GM18507 (cell line): ENCODE data around the gene ZNF512.
"Not testable (repeated sequence)": the region's sequence is repeated elsewhere in the genome, so short reads cannot be mapped to it uniquely, and the experiment has no call there.

ENCODE experiments used
- DNase-seq: peaks from one replicate; pipeline ENCODE4 v3.0.0; 2011; ENCODE audit warnings: low read depth; ENCODE audit not compliant: insufficient read length; ENCODE audit errors: extremely low spot score
- FAIRE-seq: peaks from 2 replicates; lab custom pipeline; 2011; peaks lifted over from hg19 to GRCh38; lab: Jason Lieb, UNC

The ZNF512 gene

GRCh38 chr2:27582695-27583389 is at the start of gene ZNF512:
TSS of gene ZNF512 (plus strand) at chr2:27583042. CDS start at chr2:27583113, 71 bp downstream.
- FAIRE-seq (peak; percentile 94), DNase-seq (peak; percentile 87)

GRCh38 chr2:27537287-27537686 is 45.6 kb upstream of the ZNF512 start:
- no peak for DNase-seq
- no peak for FAIRE-seq

- FAIRE-seq: not testable (repeated sequence)
Measured at GRCh38 chr2:27538839-27539450, 43.9 kb upstream of the ZNF512 start.

GRCh38 chr2:27539649-27540048 is 43.2 kb upstream of the ZNF512 start:
- FAIRE-seq, DNase-seq: not testable (repeated sequence)

More at GRCh38 chr2:27538839-27539450, 43.9 kb upstream of the ZNF512 start:
- not testable (repeated sequence) for DNase-seq

- DNase-seq: no peak
Measured at GRCh38 chr2:27544143-27544821, 38.6 kb upstream of the ZNF512 start.

GRCh38 chr2:27545348-27546141 is 37.3 kb upstream of the ZNF512 start:
- FAIRE-seq: no peak

More at GRCh38 chr2:27544143-27544821, 38.6 kb upstream of the ZNF512 start:
- no peak for FAIRE-seq

GRCh38 chr2:27549303-27549702 is 33.5 kb upstream of the ZNF512 start:
- DNase-seq (no peak), FAIRE-seq (no peak)

More at GRCh38 chr2:27545348-27546141, 37.3 kb upstream of the ZNF512 start:
- no peak for DNase-seq

- FAIRE-seq: no peak
- no peak for DNase-seq
Measured at GRCh38 chr2:27551514-27551913, 31.3 kb upstream of the ZNF512 start.

GRCh38 chr2:27552941-27553340 is 29.9 kb upstream of the ZNF512 start:
- FAIRE-seq (no peak), DNase-seq (no peak)

GRCh38 chr2:27554451-27554850 is 28.4 kb upstream of the ZNF512 start:
- DNase-seq, FAIRE-seq: not testable (repeated sequence)

GRCh38 chr2:27559228-27559627 is 23.6 kb upstream of the ZNF512 start:
- DNase-seq: no peak
- FAIRE-seq: no peak

- no peak for FAIRE-seq
- no peak for DNase-seq
Measured at GRCh38 chr2:27561060-27561459, 21.8 kb upstream of the ZNF512 start.

GRCh38 chr2:27566628-27567027 is 16.2 kb upstream of the ZNF512 start:
- no peak for DNase-seq
- no peak for FAIRE-seq

GRCh38 chr2:27569398-27569797 is 13.4 kb upstream of the ZNF512 start:
- DNase-seq (no peak), FAIRE-seq (no peak)

- FAIRE-seq (no peak), DNase-seq (no peak)
Measured at GRCh38 chr2:27571197-27571596, 11.6 kb upstream of the ZNF512 start.

GRCh38 chr2:27571681-27572080 is 11.2 kb upstream of the ZNF512 start:
- DNase-seq (no peak), FAIRE-seq (no peak)

- DNase-seq (no peak), FAIRE-seq (no peak)
Measured at GRCh38 chr2:27572439-27572838, 10.4 kb upstream of the ZNF512 start.

- FAIRE-seq: no peak
Measured at GRCh38 chr2:27572998-27573429, 9.8 kb upstream of the ZNF512 start.

GRCh38 chr2:27573452-27573851 is 9.4 kb upstream of the ZNF512 start:
- no peak for DNase-seq
- FAIRE-seq: no peak

More at GRCh38 chr2:27572998-27573429, 9.8 kb upstream of the ZNF512 start:
- no peak for DNase-seq
